Measurements from ENCODE around the gene ATN1. TPM values are rescaled to one million over a fixed set of nuclear protein-coding genes. Genes with fewer than 3 reads are reported as not detected.
A peak's percentile ranks its signal among the peaks of the same experiment; 100 is the strongest.

Gene ATN1
- total RNA-seq, 6 experiments from 2014 or later = 9.2 to 24.1 (median 16.8) TPM

- peak overlapping the region in 2 of 3 donors; percentile 43 to 63 for H3K27ac ChIP-seq
- DNase-seq (peak in 2 of 3 donors; percentile 51 to 64), ATAC-seq (peak; percentile 4 to 57 (median 22))
- peaks cover 0 to 11% (median 7%) of the 10 kb centered on the region in 4 donors for H3K4me1 ChIP-seq
- TF ChIP-seq CTCF (IDR thresholded peaks at IDR 0.05) = no peak
- no peak for TF ChIP-seq POLR2A (IDR thresholded peaks at IDR 0.05)
- H3K36me3 ChIP-seq = no peaks in the 10 kb centered on the region
- H3K4me3 ChIP-seq = no peak overlapping the region
- intact Hi-C loops (cut with DNase I) = loop anchor here in 1 of 2 donors (10.0 kb wide), 1 partner anchor 136 kb away; the partner anchor contains the start of gene C1R
- 33% methylated on average over 12 of the region's 24 CpGs for WGBS (ENCODE audit: insufficient coverage, low coverage, low lambda C conversion rate, missing lambda C conversion rate)
- H3K9me3 ChIP-seq = no peaks in the 10 kb centered on the region
- no peaks in the 10 kb centered on the region for H3K27me3 ChIP-seq
Measured at GRCh38 chr12:6959058-6959804, 31.5 kb downstream of the ATN1 start.

- Histone ChIP-seq H3K27ac (peak overlapping the region in 2 of 3 donors; percentile 43 to 63), H3K9me3 (no peaks in the 10 kb centered on the region), H3K4me3 (no peak overlapping the region), H3K27me3 (no peaks in the 10 kb centered on the region), H3K4me1 (peaks cover 2 to 15% (median 7%) of the 10 kb centered on the region in 4 donors), H3K36me3 (peaks cover 0 to 4% (median 0%) of the 10 kb centered on the region in 4 donors)
- no peak for TF ChIP-seq POLR2A (IDR thresholded peaks at IDR 0.05)
- no peak for TF ChIP-seq CTCF (IDR thresholded peaks at IDR 0.05)
- DNase-seq = peak in 1 of 3 donors; percentile 61
- no peak for ATAC-seq
- 0% methylated on average over 1 of the region's 26 CpGs for WGBS (ENCODE audit: insufficient coverage, low coverage, low lambda C conversion rate, missing lambda C conversion rate)
- intact Hi-C loops (cut with DNase I) = loop anchor here in 1 of 2 donors (10.0 kb wide), 1 partner anchor 135 kb away; the partner anchor contains the start of gene C1R
Measured at GRCh38 chr12:6959805-6960592, 32.2 kb downstream of the ATN1 start.

- Histone ChIP-seq H3K36me3 (peaks cover 0 to 9% (median 6%) of the 10 kb centered on the region in 4 donors), H3K27me3 (no peaks in the 10 kb centered on the region), H3K27ac (peak overlapping the region; percentile 0 to 62 (median 11)), H3K4me1 (peaks cover 2 to 15% (median 7%) of the 10 kb centered on the region in 4 donors), H3K9me3 (no peaks in the 10 kb centered on the region), H3K4me3 (no peak overlapping the region)
- peak in 2 of 3 donors; percentile 49 to 58 for DNase-seq
- intact Hi-C loops (cut with DNase I) = no loop called here
- peak in 3 of 4 donors; percentile 3 to 20 (median 15) for ATAC-seq
- peak in 2 of 4 donors; percentile 6 to 20 for TF ChIP-seq CTCF (IDR thresholded peaks at IDR 0.05)
- no peak for TF ChIP-seq POLR2A (IDR thresholded peaks at IDR 0.05)
- WGBS (ENCODE audit: insufficient coverage, low coverage, low lambda C conversion rate, missing lambda C conversion rate) = 32% methylated on average over 5 of the region's 13 CpGs
Measured at GRCh38 chr12:6960593-6961277, 33.0 kb downstream of the ATN1 start.

GRCh38 chr12:6961278-6961694 lies 33.5 kb downstream of the ATN1 start:
- intact Hi-C loops (cut with DNase I) = no loop called here
- Histone ChIP-seq H3K27me3 (no peaks in the 10 kb centered on the region), H3K9me3 (no peaks in the 10 kb centered on the region), H3K36me3 (peaks cover 0 to 12% (median 10%) of the 10 kb centered on the region in 4 donors), H3K4me1 (peaks cover 2 to 15% (median 7%) of the 10 kb centered on the region in 4 donors), H3K27ac (peak overlapping the region; percentile 0 to 62 (median 11)), H3K4me3 (no peak overlapping the region)
- DNase-seq (peak; percentile 68 to 86 (median 77)), ATAC-seq (peak; percentile 16 to 70 (median 44))
- TF ChIP-seq CTCF (IDR thresholded peaks at IDR 0.05) = no peak
- TF ChIP-seq POLR2A (IDR thresholded peaks at IDR 0.05) = peak; percentile 19
- 12% methylated on average over 20 of the region's 24 CpGs for WGBS (ENCODE audit: insufficient coverage, low coverage, low lambda C conversion rate, missing lambda C conversion rate)
